Activated T-cell treated with anti-CD3 and anti-CD28 coated beads, Interleukin-2, amount 50 U/mL, for 48 hours (primary cell): ENCODE results near the gene CLEC16A.
"Not testable (repeated sequence)": the region's sequence is repeated elsewhere in the genome, so short reads cannot be mapped to it uniquely, and the experiment has no call there.

ENCODE experiments used
- DNase-seq, 2 experiments: peaks; one replicate each; pipeline ENCODE4 v3.0.0-alpha.2; 2020

CLEC16A gene

GRCh38 chr16:11089504-11090124 is 145.2 kb downstream of the CLEC16A start:
- no peak for DNase-seq

- no peak for DNase-seq
These were observed 145.9 kb downstream of the CLEC16A start for GRCh38 chr16:11090232-11090631.

- peak; percentile 73 to 80 for DNase-seq
These were observed 146.8 kb downstream of the CLEC16A start for GRCh38 chr16:11091021-11091785.

- peak in 1 of 2 experiments; percentile 38 for DNase-seq
These were observed 148.6 kb downstream of the CLEC16A start for GRCh38 chr16:11092788-11093571.

GRCh38 chr16:11093572-11094074 is 149.3 kb downstream of the CLEC16A start:
- DNase-seq = peak in 1 of 2 experiments; percentile 61

- peak; percentile 79 to 84 for DNase-seq
These were observed 149.9 kb downstream of the CLEC16A start for GRCh38 chr16:11094075-11094856.

GRCh38 chr16:11094857-11095565 is 150.6 kb downstream of the CLEC16A start:
- peak in 1 of 2 experiments; percentile 69 for DNase-seq

GRCh38 chr16:11095935-11096334 is 151.6 kb downstream of the CLEC16A start:
- no peak for DNase-seq

GRCh38 chr16:11097094-11097786 is 152.9 kb downstream of the CLEC16A start:
- DNase-seq = peak in 1 of 2 experiments; percentile 19

GRCh38 chr16:11097787-11098167 is 153.4 kb downstream of the CLEC16A start:
- DNase-seq = peak in 1 of 2 experiments; percentile 22

GRCh38 chr16:11098601-11099390 is 154.4 kb downstream of the CLEC16A start:
- no peak for DNase-seq

GRCh38 chr16:11099672-11100205 is 155.4 kb downstream of the CLEC16A start:
- no peak for DNase-seq

- DNase-seq = peak; percentile 84 to 86
These were observed 155.9 kb downstream of the CLEC16A start for GRCh38 chr16:11100239-11100750.

GRCh38 chr16:11101283-11101682 is 156.9 kb downstream of the CLEC16A start:
- peak in 1 of 2 experiments; percentile 31 for DNase-seq

- no peak for DNase-seq
These were observed 157.5 kb downstream of the CLEC16A start for GRCh38 chr16:11101695-11102522.

- no peak for DNase-seq
These were observed 158.1 kb downstream of the CLEC16A start for GRCh38 chr16:11102523-11102898.

- DNase-seq = not testable (repeated sequence)
These were observed 158.9 kb downstream of the CLEC16A start for GRCh38 chr16:11103301-11103700.

GRCh38 chr16:11104168-11105037 is 160.0 kb downstream of the CLEC16A start:
- DNase-seq = no peak
